NCI-H524 treated with DMSO at 0.1 percent for 48 hours (cell line): ENCODE results near the gene TBC1D1.
"Not testable (repeated sequence)": the region's sequence is repeated elsewhere in the genome, so short reads cannot be mapped to it uniquely, and the experiment has no call there.

ENCODE experiments used
- DNase-seq: peaks from one replicate; lab custom pipeline; 2025; lab: John Stamatoyannopoulos, UW

TBC1D1 gene

GRCh38 chr4:37968747-37969146, 77.9 kb downstream of the TBC1D1 start:
- DNase-seq, result no peak

DNA sequence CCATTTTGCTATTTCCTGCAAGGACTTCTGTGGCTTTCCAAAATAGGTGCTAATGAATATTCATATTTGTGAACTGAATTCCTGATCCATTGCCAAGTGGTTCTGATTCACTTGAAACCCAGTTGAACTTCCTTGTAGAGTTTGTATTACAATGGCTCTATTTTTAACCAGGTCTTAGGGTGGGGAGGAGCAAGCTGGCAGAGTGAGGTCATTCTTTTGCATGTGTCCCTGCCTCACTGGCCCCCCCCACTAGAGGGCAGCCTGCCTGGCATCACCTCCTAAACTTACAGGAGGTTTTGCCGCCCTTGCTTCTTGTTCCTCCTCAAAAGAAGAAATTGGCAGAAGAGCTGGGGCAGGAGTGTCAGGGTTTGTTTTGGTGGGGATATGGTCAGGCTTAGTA, 79.8 kb downstream of the TBC1D1 start:
- DNase-seq, result no peak

GRCh38 chr4:37971202-37971601, 80.3 kb downstream of the TBC1D1 start:
- no peak for DNase-seq

- DNase-seq, result no peak
These were observed 82.6 kb downstream of the TBC1D1 start for GRCh38 chr4:37973441-37973840.

DNA sequence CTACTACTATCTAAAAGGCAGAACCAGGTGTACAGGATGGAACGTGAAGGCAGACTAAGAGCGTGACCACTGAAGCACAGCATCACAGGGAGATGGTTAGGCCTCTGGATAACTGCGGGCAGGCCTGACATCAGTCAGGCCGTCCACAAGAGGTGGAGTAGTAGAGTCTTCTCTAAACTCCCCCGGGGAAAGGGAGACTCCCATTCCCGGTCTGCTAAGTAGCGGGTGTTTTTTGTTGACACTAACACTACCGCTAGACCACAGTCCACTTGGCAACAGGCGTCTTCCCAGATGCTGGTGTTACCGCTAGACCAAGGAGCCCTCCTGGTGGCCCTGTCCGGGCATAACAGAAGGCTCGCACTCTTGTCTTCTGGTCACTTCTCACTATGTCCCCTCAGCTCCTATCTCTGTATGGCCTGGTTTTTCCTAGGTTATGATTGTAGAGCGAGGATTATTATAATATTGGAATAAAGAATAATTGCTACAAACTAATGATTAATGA, 84.5 kb downstream of the TBC1D1 start:
- not testable (repeated sequence) for DNase-seq

DNA sequence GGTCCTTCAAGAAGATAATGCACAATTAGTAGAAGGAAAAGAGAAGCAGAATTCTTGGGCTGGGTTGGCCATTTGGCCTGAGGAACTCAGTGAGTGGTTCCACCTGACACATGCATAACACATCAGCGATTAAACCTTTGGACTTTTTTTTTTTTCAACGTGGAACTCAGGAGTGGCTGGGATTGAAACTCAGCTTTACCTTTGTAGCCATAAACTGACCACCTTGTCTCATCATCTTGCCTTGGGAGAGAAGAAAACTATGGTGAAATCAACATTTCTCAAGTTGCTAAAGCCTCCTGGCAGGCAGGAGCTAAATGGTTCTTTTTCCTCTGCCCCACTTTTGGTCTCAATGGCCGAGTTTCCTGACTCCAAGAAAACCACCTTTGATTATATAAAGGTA, 85.6 kb downstream of the TBC1D1 start:
- DNase-seq, result no peak

DNA sequence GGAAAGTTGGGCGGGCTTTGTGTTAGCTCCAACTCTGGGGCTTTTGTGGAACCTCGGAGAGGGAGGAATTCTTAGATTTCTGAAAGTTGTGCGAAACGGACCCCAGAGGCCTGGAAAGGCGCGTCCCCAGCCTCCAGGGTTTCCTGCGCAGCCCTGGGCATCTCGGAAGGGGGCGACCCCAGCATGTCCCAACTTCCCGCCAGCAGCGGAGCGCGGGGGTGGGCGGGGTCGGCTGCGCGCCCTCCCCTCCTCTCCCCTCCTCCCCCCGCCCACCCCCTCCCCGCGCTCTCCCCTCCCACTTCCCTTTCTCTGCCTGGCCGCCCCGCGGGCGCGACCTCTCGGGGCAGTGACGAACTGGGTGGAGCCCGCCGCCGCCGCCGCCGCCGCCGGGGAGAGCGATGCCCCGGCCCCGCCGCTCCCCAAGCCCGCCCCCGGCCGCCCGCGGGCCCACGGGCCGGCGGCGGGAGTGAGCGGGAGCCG, 86.1 kb downstream of the TBC1D1 start:
- peak; percentile 13 for DNase-seq

- no peak for DNase-seq
These were observed 86.8 kb downstream of the TBC1D1 start for GRCh38 chr4:37977471-37978247.

DNA sequence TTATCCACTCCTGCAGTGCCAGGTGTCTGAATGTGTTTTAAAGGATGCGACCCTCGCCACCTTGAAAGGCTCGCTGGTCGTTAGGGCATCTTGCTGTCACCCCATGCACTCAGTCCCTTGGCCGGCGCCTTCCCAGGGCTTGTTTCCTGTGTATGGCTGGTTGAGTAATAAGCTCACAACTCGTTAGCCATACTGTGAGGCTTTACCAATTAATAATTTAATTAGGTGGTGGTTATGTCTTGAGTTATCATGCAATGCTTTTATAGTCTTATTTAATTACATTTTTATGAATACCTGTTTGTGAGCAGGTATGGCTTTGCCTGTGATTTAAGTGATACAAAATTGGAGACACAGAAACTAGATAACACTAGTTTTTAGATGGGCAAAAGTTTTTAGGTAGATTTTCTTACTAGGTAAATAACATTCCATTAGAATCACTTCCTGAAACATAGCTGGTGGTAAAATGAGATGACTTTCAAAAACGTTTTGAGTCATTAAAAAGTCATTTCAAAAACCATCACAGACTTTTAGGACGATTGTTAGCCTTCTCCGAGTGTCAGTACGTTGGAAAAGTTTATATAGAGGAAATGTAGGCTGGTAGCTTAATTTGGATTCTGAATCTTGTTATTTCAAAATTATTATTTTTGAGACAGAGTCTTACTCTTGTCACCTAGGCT, 87.5 kb downstream of the TBC1D1 start:
- no peak for DNase-seq

GRCh38 chr4:37980246-37980645, 89.4 kb downstream of the TBC1D1 start:
- no peak for DNase-seq

DNA sequence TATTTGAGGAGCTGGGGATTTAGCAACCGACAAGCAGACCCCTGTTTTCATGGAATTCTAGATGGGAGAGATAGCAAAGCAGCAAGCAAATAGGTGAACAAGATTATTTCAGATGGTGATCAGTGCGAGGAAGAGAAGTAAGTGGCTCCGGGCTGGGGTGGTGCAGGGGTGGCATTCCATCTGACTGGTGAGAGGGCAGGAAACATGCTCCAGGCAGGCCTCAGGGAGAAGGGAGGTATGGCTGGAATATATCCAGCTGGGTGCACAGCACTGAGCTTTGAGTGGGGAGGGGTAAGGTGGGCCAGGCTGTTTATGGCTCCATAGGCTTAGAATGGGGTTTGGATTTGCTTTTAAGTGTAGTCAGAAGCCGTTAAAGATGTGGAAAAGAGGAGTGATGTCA, 90.5 kb downstream of the TBC1D1 start:
- no peak for DNase-seq

- DNase-seq, result no peak
These were observed 91.2 kb downstream of the TBC1D1 start for GRCh38 chr4:37981844-37982720.

DNA sequence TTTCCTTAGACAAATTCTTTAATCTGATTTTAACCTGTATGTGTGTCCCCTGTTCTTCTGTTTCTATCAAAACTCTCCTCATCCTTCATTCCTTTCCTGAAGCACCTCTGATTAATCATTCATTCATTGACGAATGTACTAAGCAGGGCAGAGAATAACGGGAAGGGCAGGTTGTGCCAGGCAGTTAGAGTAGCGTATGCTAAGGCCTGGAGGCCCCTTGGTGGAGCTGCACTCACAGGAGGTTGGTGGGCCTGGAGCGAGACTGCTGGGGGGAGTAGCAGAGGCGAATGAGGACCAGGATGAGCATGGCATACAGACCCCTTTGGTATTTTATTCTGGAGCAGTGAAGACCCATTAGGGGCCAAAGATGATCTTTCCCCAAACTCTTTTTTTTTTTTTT, 91.9 kb downstream of the TBC1D1 start:
- DNase-seq, result no peak

DNA sequence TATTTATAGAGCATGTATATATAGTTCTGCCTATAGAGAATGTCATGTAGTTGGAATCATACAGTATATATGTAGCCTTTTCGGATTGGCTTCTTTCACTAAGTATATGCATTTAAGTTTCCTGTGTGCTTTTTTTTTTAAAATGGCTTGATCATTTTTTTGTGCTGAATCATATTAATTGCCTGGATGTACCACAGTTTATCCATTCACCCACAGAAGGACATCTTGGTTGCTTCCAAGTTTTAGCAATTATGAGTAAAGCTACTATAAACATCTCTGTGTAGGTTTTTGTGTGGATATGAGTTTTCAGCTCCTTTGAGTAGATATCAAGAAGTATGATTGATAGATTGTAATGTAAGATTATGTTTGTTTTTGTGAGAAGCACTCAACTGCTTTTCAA, 93.1 kb downstream of the TBC1D1 start:
- no peak for DNase-seq

- no peak for DNase-seq
These were observed 94.9 kb downstream of the TBC1D1 start for GRCh38 chr4:37985730-37986275.

GRCh38 chr4:37988670-37989069, 97.8 kb downstream of the TBC1D1 start:
- no peak for DNase-seq

DNA sequence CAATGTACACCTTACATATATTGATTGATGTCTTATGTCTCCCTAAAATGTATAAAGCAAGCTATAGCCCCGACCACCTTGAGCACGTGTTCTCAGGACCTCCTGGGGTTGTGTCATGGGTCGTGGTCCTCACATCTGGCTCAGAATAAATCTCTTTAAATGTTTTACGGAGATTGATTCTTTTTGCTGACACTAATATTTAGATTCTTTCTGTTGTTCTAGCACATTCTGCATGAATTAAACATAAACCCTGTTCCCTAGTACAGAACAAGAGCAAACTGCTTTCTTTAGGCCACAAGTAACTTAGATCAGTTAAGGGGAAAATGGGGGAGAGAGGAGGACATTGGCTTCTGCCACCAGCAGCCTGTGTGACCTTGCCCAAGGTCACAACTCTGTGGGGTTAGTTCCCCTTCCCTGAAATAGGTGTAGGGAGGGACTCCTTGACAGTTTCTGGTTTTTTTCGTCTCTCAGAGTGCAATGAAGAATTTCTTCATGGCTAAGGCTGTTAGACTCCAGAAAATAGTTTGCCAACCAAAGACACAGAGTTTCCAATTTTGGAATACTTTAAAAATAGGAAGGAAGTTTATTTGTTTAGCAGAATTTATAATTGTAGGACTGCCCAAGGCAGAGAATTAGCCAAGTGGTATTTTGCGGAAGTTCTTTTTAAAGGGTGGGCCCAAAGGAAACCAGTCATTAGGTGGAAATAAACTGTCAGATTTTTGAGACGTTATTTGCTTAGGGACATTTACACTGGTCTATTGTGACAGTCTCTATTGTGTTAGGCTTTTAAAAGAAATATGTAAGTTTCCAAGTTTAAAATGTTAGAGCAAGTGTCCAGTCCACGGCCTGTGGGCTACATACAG, 98.7 kb downstream of the TBC1D1 start:
- DNase-seq, result no peak

DNA sequence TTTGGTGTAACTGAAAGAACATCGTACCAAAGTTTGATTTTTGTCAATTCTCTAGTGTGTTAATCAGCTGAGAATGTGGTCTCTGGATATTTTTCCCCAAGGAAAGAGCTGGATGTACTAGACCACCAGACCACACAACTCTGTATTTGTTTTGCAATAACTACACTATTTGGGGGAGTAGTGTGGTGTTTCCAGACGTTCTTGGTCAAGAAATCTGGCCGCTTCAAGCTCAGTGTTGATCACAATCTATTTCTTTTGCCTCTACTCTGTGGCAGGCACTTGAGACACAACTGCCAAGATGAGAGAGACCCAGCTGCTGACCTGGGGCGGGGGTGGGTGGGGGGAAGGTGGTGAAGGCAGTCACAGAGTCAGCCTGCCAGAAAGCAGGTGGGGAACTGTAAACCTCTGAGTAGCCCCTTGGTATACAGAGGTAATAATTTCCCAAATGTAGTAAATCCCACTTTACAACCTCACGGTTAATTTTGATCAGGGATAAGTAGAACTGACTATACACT, 99.9 kb downstream of the TBC1D1 start:
- no peak for DNase-seq

DNA sequence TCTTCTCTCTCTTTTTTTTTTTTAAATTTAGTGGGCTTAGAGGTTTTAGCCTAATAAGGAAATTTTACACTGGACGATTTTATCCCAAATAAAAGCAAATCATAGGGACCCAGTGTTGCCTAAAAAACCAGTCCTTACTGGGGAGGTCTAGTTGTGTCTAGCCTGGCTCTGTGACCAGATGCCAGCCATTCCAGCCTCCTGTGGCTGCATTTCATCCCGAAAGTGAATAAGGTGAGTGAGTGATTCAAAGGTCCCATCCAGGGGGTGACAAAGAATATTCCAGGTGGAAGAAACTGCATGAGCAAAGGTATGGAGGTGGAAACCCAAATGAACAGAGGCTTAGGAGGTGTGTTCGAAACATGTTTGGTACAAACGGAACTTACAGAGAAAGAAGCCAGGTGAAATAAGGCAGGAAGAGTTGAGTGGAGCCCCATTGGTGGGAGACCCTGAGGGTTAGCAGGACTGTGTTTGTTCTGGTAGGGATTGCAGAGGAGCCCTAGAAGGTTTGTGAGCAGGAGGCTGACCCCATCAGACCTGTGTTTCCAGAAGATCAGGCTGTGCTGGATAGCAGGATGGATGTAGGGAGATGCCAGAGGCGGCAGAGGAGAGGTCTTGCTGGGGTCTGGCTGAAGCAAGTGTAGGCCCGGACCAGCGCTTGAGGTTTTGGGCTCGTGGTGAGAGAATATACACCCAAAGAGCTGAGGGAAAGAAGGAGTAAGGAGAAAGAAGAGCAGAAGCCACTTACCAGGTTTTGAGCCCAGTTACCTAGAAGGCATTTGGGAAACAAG, 100.9 kb downstream of the TBC1D1 start:
- DNase-seq, result no peak

DNA sequence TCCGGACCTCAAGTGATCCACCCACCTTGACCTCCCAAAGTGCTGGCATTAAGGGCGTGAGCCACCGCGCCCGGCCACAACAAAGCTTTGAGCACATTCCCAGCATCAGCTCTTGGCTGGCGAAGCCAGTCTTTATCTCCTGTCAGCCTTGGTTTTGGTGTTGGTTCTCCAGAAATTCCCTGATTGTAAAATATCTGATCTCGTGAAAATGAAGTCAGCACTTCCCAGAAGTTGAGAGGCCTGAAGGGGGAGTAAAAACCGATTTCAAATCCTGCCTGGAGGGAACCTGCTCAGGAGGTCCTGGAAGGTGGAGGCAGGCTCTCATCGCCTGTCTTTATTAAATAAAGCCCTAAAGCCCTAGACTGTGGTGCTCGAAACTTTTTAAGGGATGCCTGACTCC, 102.9 kb downstream of the TBC1D1 start:
- no peak for DNase-seq
